Natural killer cell (primary cell): ENCODE results near the gene DIP2A. TPM values are rescaled to one million over a fixed set of nuclear protein-coding genes. Genes with fewer than 3 reads are reported as not detected.

Source experiments
- ATAC-seq, 3 donors: fragments of 150-1000 bp in 2 of 3; fragments of 200-7000 bp in 1 of 3; cut with Tn5 transposase; 1 replicate in 1 of 3; 2 replicates in 2 of 3; pipeline ENCODE4 v1.10.0; 2021; ENCODE audit warnings: mild to moderate bottlenecking in 2 of 3, moderate library complexity in 2 of 3
- DNase-seq, 2 donors: peaks; one replicate each; pipeline versions ENCODE4 v3.0.0 to v3.0.0-alpha.2; 2013 to 2021; ENCODE audit warnings: mixed read lengths in 1 of 2
- H3K27ac ChIP-seq: one replicate; pipeline ENCODE4 v1.5.1; 2013; ENCODE audit warnings: mild to moderate bottlenecking, low read length
- H3K27me3 ChIP-seq: one replicate; pipeline ENCODE4 v1.6.1; 2013; ENCODE audit warnings: low read length; ENCODE audit not compliant: control insufficient read depth, insufficient read depth
- H3K36me3 ChIP-seq: one replicate; pipeline ENCODE4 v1.6.1; 2013; ENCODE audit warnings: low read length; ENCODE audit not compliant: control insufficient read depth, insufficient read depth
- H3K4me1 ChIP-seq: one replicate; pipeline ENCODE4 v1.6.1; 2013; ENCODE audit warnings: low read length; ENCODE audit not compliant: control insufficient read depth, insufficient read depth
- H3K4me3 ChIP-seq: one replicate; pipeline ENCODE4 v1.5.1; 2013; ENCODE audit warnings: low read length
- H3K9me3 ChIP-seq: one replicate; pipeline ENCODE4 v1.6.1; 2013; ENCODE audit warnings: low read length; ENCODE audit not compliant: control insufficient read depth, insufficient read depth
- H3K27ac Mint-ChIP-seq, 2 donors: one replicate each; pipeline ENCODE4 v1.8.0; 2022; ENCODE audit warnings: mild to moderate bottlenecking in 2 of 2, mixed read lengths in 2 of 2, moderate library complexity in 1 of 2
- H3K27me3 Mint-ChIP-seq, 2 donors: one replicate each; pipeline ENCODE4 v1.8.0; 2022; ENCODE audit warnings: low read depth in 2 of 2, mixed read lengths in 2 of 2
- H3K36me3 Mint-ChIP-seq: one replicate; pipeline ENCODE4 v1.8.0; 2022; ENCODE audit warnings: mixed read lengths
- H3K4me1 Mint-ChIP-seq, 2 donors: one replicate each; pipeline ENCODE4 v1.8.0; 2022; ENCODE audit warnings: mixed read lengths in 2 of 2
- H3K4me3 Mint-ChIP-seq: one replicate; pipeline ENCODE4 v1.8.0; 2022; ENCODE audit warnings: mild to moderate bottlenecking, moderate library complexity, mixed read lengths
- H3K9me3 Mint-ChIP-seq, 2 donors: one replicate each; pipeline ENCODE4 v1.8.0; 2022; ENCODE audit warnings: mixed read lengths in 2 of 2
- WGBS: methylation state at CpG from one replicate; pipeline ENCODE4 v1.1.7; 2013; ENCODE audit warnings: missing lambda C conversion rate; ENCODE audit not compliant: insufficient coverage; 5-methylcytosine and 5-hydroxymethylcytosine counted together
- intact Hi-C: fragments of 100-400 bp; cut with micrococcal nuclease; formaldehyde crosslinking; loops from one replicate; pipeline ENCODE4 v1.14.2; 2022
- total RNA-seq, 4 donors: library from RNA; stranded (reverse); fragments of 120-200 nt in 1 of 4; gene quantifications; one replicate each; pipeline versions ENCODE4 v1.2.3 to v1.2.4, GENCODE V29; 2013 to 2022
- TF ChIP-seq, protein P1 (sequence below): fragments of 200-600 bp; IDR thresholded peaks from one replicate; pipeline ENCODE4 v1.8.0; 2022; ENCODE audit warnings: antibody characterized with exemption

DIP2A gene
- total RNA-seq, 3 donors from 2014 or later (not counting 1 experiment from before 2014, with no cell fraction given) = 166 to 308 (median 170) TPM

DNA sequence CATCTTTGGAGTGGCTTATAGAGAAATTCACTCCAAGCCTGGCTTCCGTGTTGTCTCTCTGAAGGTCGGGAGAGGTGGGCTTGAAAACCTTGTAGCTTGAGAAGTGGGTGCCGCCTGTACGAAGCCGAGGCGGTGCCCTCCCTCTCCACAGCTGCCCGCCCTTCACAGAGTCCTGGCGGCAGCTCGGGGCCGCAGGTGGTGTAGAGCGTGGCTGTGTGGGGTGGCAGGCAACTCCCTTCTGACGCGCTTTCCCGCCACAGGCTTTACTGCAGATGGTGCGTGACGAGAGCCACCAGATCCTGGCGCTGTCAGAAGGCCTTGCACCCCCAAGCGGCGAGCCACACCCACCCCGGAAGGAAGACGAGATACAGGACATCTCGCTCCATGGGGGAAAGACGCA lies 33.1 kb upstream of the DIP2A start:
- intact Hi-C loops = loop anchor here (2.0 to 5.0 kb wide), 3 partner anchors 15 to 103 kb away; partner anchors contain the start of genes C21orf58 and PCNT
- Histone ChIP-seq H3K4me3 (peak overlapping the region; percentile 36), H3K27ac (peak overlapping the region; percentile 100), H3K4me1 (peaks cover 44% of the 10 kb centered on the region), H3K27me3 (no peaks in the 10 kb centered on the region), H3K36me3 (peaks cover 37% of the 10 kb centered on the region), H3K9me3 (no peaks in the 10 kb centered on the region)
- Mint-ChIP-seq H3K36me3 (no peaks in the 10 kb centered on the region), H3K27ac (peak overlapping the region; percentile 95 to 98), H3K4me3 (peak overlapping the region; percentile 83), H3K4me1 (peaks cover 20 to 32% of the 10 kb centered on the region in 2 donors), H3K9me3 (no peaks in the 10 kb centered on the region), H3K27me3 (no peaks in the 10 kb centered on the region)
- peak; percentile 72 to 90 for DNase-seq
- 61% methylated on average over 23 of the region's 23 CpGs for WGBS
- TF ChIP-seq, protein P1, sequence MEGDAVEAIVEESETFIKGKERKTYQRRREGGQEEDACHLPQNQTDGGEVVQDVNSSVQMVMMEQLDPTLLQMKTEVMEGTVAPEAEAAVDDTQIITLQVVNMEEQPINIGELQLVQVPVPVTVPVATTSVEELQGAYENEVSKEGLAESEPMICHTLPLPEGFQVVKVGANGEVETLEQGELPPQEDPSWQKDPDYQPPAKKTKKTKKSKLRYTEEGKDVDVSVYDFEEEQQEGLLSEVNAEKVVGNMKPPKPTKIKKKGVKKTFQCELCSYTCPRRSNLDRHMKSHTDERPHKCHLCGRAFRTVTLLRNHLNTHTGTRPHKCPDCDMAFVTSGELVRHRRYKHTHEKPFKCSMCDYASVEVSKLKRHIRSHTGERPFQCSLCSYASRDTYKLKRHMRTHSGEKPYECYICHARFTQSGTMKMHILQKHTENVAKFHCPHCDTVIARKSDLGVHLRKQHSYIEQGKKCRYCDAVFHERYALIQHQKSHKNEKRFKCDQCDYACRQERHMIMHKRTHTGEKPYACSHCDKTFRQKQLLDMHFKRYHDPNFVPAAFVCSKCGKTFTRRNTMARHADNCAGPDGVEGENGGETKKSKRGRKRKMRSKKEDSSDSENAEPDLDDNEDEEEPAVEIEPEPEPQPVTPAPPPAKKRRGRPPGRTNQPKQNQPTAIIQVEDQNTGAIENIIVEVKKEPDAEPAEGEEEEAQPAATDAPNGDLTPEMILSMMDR = no peak
- peak; percentile 64 to 74 (median 73) for ATAC-seq

DNA sequence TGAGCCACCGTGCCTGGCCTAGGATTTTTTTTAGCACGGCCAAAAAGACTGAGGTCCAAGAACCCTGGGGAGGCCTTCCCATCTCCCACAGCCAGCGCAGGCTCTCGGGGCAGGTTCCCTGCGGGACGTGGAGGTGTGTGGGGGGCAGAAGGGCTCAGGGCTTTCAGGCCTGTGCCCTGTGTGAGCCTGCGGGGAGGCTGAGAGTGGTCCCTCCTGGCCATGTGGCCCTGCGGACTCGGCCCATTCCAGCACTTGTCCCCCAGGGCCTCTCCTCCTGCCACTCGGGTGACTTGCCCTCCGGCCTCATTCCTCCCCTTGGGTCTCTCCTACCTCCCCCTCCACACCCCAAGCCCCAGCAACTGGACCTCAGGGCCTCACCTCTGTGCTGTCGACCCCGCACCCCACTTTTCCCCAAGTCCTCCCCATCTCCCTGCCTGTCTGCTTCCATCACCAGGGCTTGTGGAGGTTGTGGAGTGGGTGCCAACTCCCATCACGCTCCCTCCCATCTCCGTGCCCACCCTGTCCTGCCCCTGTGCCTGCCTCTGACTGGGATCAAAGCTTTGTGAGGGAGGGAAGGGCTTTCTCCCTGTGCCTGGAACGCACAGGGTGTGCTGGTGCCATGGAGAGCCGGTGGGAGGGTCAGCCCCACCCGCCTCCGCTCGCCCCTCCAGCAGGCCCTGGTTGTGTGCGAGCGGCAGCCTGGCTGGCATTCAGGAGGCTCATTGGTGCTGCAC lies 32.2 kb upstream of the DIP2A start:
- DNase-seq (peak in 1 of 2 donors; percentile 9), ATAC-seq (no peak)
- TF ChIP-seq, protein P1 = no peak
- Histone ChIP-seq H3K36me3 (peaks cover 40% of the 10 kb centered on the region), H3K4me1 (peaks cover 44% of the 10 kb centered on the region), H3K9me3 (no peaks in the 10 kb centered on the region), H3K4me3 (no peak overlapping the region), H3K27me3 (no peaks in the 10 kb centered on the region), H3K27ac (peak overlapping the region; percentile 100)
- intact Hi-C loops = loop anchor here (5.0 kb wide), 1 partner anchor 104 kb away; the partner anchor contains the start of genes C21orf58 and PCNT
- Mint-ChIP-seq H3K27me3 (no peaks in the 10 kb centered on the region), H3K4me3 (no peak overlapping the region), H3K9me3 (no peaks in the 10 kb centered on the region), H3K27ac (peak overlapping the region; percentile 95 to 98), H3K4me1 (peaks cover 20 to 33% of the 10 kb centered on the region in 2 donors), H3K36me3 (peaks cover 1% of the 10 kb centered on the region)
- WGBS = 97% methylated on average over 22 of the region's 22 CpGs

- no peak overlapping the region for H3K4me3 Mint-ChIP-seq
- intact Hi-C loops = loop anchor here (5.0 kb wide), 1 partner anchor 105 kb away; the partner anchor contains the start of genes C21orf58 and PCNT
- H3K27ac ChIP-seq = no peak overlapping the region
- H3K27ac Mint-ChIP-seq = peak overlapping the region; percentile 51 to 98
- ATAC-seq (no peak), DNase-seq (no peak)
- no peaks in the 10 kb centered on the region for H3K9me3 Mint-ChIP-seq
- no peak overlapping the region for H3K4me3 ChIP-seq
- peaks cover 9% of the 10 kb centered on the region for H3K36me3 Mint-ChIP-seq
- no peaks in the 10 kb centered on the region for H3K27me3 ChIP-seq
- no peaks in the 10 kb centered on the region for H3K27me3 Mint-ChIP-seq
- no peaks in the 10 kb centered on the region for H3K9me3 ChIP-seq
- H3K36me3 ChIP-seq = peaks cover 42% of the 10 kb centered on the region
- H3K4me1 ChIP-seq = peaks cover 41% of the 10 kb centered on the region
- TF ChIP-seq, protein P1 = no peak
- 94% methylated on average over 14 of the region's 14 CpGs for WGBS
- peaks cover 20 to 41% of the 10 kb centered on the region in 2 donors for H3K4me1 Mint-ChIP-seq
Measured at GRCh38 chr21:46427516-46427915, 31.2 kb upstream of the DIP2A start.
